Measurements from ENCODE around the gene GPR108. TPM values are rescaled to one million over a fixed set of nuclear protein-coding genes. Genes with fewer than 3 reads are reported as not detected.

Gene GPR108
- polyA plus RNA-seq, 1 of the 3 experiments (the other 2 are of a cell fraction) = 54.2 TPM

DNA sequence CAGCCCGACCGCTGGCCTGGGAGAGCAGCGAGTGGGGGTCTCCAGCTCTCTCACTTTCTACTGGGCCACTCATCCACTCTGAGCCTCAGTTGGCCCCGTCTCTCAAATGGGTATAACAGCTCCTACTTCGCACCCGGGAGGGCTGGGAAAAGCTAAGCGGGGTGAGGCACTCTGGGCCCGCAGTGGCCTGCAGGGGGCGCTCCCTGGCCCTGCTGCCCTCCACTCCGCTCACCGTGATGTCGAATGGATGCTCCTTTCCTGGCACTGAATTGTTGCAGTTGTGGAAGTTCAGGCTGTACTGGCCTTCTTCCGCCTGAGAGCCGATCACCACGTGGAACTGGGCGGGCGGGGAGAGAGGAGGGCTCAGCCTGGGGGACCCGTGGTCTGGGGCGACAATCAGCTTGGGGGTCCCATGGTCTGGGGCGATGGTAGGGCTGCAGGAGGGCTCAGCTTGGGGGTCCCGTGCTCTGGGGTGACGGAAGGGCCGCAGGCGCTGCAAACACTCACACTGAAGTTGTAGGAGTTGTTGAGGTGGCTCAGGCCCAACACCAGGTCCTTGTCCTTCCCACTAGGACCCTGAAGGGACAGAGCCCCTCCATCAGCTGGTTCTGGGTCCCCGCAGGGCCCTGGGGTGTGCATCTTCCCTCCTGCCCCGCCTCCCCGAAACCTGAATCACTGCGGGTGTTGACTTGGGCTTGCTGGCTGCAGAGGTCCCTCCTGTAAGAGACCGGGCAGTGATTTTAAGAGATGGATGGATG lies 3.9 kb downstream of the GPR108 start:
- H3K4me2 ChIP-seq = no peak overlapping the region
- ChIA-PET CTCF (interaction anchor here (0.6 to 1.2 kb wide), 4 partner anchors 9 to 129 kb away, joined by 3 to 4 read pairs (median 3); no protein-coding TSS in a partner anchor), POLR2A (no interaction called here)
- peaks cover 11% of the 10 kb centered on the region for H3K79me2 ChIP-seq (ENCODE audit: insufficient read depth)
- H3K27ac ChIP-seq (ENCODE audit: low read depth in 2 of 2, low read length in 1 of 2) = no peak overlapping the region
- H2AFZ ChIP-seq (ENCODE audit: low read depth) = no peak overlapping the region
- no peaks in the 10 kb centered on the region for H3K27me3 ChIP-seq (ENCODE audit: insufficient read depth)
- no peak overlapping the region for H3K4me3 ChIP-seq (ENCODE audit: low read depth in 2 of 2, low read length in 1 of 2)
- no peaks in the 10 kb centered on the region for H3K9me2 ChIP-seq
- H3K36me3 ChIP-seq (replicated peaks in 1 of 2; ENCODE audit: control insufficient read depth in 1 of 2, insufficient read depth in 2 of 2, low read length in 1 of 2) = peaks cover 0 to 5% of the 10 kb centered on the region in 2 experiments
- peaks cover 15 to 16% of the 10 kb centered on the region in 2 experiments; a peak in 3 of 4 replicates for H3K4me1 ChIP-seq (ENCODE audit: control insufficient read depth in 1 of 2, insufficient read depth in 2 of 2, low read depth in 1 of 2, low read length in 1 of 2)
- TF ChIP-seq CTCF (IDR thresholded peaks at IDR 0.05) (peak; percentile 46), USF1 (IDR thresholded peaks at IDR 0.05; ENCODE audit: borderline replicate concordance, low read depth) (no peak), NRF1 (IDR thresholded peaks at IDR 0.05; ENCODE audit: low read depth, low read length) (no peak), FOSL2 (IDR thresholded peaks at IDR 0.05; ENCODE audit: borderline replicate concordance, low read depth) (no peak)
- no peak overlapping the region for H3K9ac ChIP-seq
- no peaks in the 10 kb centered on the region for H3K9me3 ChIP-seq
- peaks cover 15% of the 10 kb centered on the region for H3F3A ChIP-seq (replicated peaks; ENCODE audit: insufficient read depth)
- DNase-seq = peak; percentile 61
- 88% methylated on average over 12 of the region's 29 CpGs for WGBS (ENCODE audit: low lambda C conversion rate)
- no peaks in the 10 kb centered on the region for H4K20me1 ChIP-seq (ENCODE audit: insufficient read depth)

GRCh38 chr19:6732803-6733337 lies 4.5 kb downstream of the GPR108 start:
- TF ChIP-seq PBX3 (IDR thresholded peaks at IDR 0.05) = no peak
- TF ChIP-seq TAF1 (IDR thresholded peaks at IDR 0.05; ENCODE audit: borderline replicate concordance, low read depth, low read length) = no peak
- no peak for TF ChIP-seq USF1 (IDR thresholded peaks at IDR 0.05; ENCODE audit: borderline replicate concordance, low read depth)
- TF ChIP-seq MEF2A (IDR thresholded peaks at IDR 0.05; ENCODE audit: borderline replicate concordance, low read depth) = no peak
- no peak for TF ChIP-seq IRF3 (IDR thresholded peaks at IDR 0.05; ENCODE audit: low read depth, low read length)
- TF ChIP-seq FOSL2 (IDR thresholded peaks at IDR 0.05; ENCODE audit: borderline replicate concordance, low read depth) = no peak
- no peak for TF ChIP-seq NRF1 (IDR thresholded peaks at IDR 0.05; ENCODE audit: low read depth, low read length)
- no peak for TF ChIP-seq CTCF (IDR thresholded peaks at IDR 0.05)
- no peak for TF ChIP-seq FOXJ3 (CRISPR knock-in tag; IDR thresholded peaks at IDR 0.05)
- no peak for TF ChIP-seq FOXM1 (IDR thresholded peaks at IDR 0.05; ENCODE audit: low read depth)
- Histone ChIP-seq H4K20me1 (ENCODE audit: insufficient read depth) (no peaks in the 10 kb centered on the region), H3K27ac (ENCODE audit: low read depth in 2 of 2, low read length in 1 of 2) (no peak overlapping the region), H2AFZ (ENCODE audit: low read depth) (no peak overlapping the region), H3K4me2 (no peak overlapping the region), H3K4me1 (ENCODE audit: control insufficient read depth in 1 of 2, insufficient read depth in 2 of 2, low read depth in 1 of 2, low read length in 1 of 2) (peaks cover 8 to 9% of the 10 kb centered on the region in 2 experiments; a peak in 3 of 4 replicates), H3K9me3 (no peaks in the 10 kb centered on the region), H3K9ac (no peak overlapping the region), H3K27me3 (ENCODE audit: insufficient read depth) (no peaks in the 10 kb centered on the region), H3K4me3 (ENCODE audit: low read depth in 2 of 2, low read length in 1 of 2) (no peak overlapping the region), H3K79me2 (ENCODE audit: insufficient read depth) (peaks cover 11% of the 10 kb centered on the region), H3F3A (replicated peaks; ENCODE audit: insufficient read depth) (peaks cover 9% of the 10 kb centered on the region), H3K9me2 (no peaks in the 10 kb centered on the region), H3K36me3 (replicated peaks in 1 of 2; ENCODE audit: control insufficient read depth in 1 of 2, insufficient read depth in 2 of 2, low read length in 1 of 2) (peaks cover 0 to 5% of the 10 kb centered on the region in 2 experiments)
- ChIA-PET CTCF (interaction anchor here (0.6 to 1.2 kb wide), 5 partner anchors 8 to 130 kb away, joined by 3 to 4 read pairs (median 3); no protein-coding TSS in a partner anchor), POLR2A (no interaction called here)
- peak; percentile 20 for DNase-seq
- WGBS (ENCODE audit: low lambda C conversion rate) = 89% methylated on average over 14 of the region's 21 CpGs

Data from SK-N-SH (cell line).